ENCODE data around the gene PHTF2.

PHTF2 gene

GRCh38 chr7:77931841-77932240, 133.3 kb downstream of the PHTF2 start:
- CTCF ChIA-PET = no interaction called here
- DNase-seq = no peak
- Mint-ChIP-seq H3K4me3 (no peak overlapping the region), H3K27me3 (no peaks in the 10 kb centered on the region), H3K9me3 (no peaks in the 10 kb centered on the region), H3K36me3 (peaks cover 26% of the 10 kb centered on the region), H3K4me1 (peaks cover 10% of the 10 kb centered on the region), H3K27ac (no peak overlapping the region)

GRCh38 chr7:77933394-77933793, 134.8 kb downstream of the PHTF2 start:
- Mint-ChIP-seq H3K9me3 (no peaks in the 10 kb centered on the region), H3K4me1 (peaks cover 10% of the 10 kb centered on the region), H3K27ac (peak overlapping the region; percentile 15), H3K27me3 (no peaks in the 10 kb centered on the region), H3K36me3 (peaks cover 21% of the 10 kb centered on the region), H3K4me3 (no peak overlapping the region)
- no peak for DNase-seq
- CTCF ChIA-PET = interaction anchor here (0.8 to 1.2 kb wide), 2 partner anchors 173 to 235 kb away, joined by 3 read pairs; no protein-coding TSS in a partner anchor

DNA sequence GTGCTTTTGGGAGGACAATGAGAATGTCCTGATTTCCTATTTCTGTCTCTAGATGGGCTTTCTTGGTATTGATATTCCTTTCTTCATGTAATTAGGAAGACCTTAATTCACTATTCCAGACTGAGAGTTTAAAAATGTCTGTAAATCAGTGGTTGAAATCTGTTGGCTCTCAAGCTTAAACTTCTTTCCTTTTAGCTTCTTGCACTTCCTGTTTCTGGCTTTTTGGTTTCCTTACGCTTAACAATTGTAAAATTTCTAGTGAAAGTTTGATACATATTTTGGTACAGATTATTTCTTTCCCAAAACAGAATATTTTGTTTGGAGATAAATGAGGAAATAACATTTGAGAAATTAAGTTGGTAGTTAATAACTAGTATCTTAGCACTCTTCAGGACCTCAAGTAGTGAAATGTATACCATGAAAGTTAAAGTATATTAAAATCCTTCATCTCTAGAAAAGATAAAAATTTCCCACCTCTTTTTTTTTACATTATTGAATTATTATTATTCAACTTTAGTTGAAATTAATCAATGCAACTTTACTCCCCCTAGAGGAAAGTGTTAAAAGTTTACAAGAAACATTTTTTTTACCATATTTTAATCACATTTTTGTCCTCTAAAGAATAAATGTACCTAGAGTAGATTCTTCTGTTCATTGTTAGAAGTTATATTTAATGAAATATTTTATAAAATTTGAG, 137.2 kb downstream of the PHTF2 start:
- peak overlapping the region; percentile 46 for H3K27ac Mint-ChIP-seq
- peaks cover 11% of the 10 kb centered on the region for H3K36me3 Mint-ChIP-seq
- no peaks in the 10 kb centered on the region for H3K27me3 Mint-ChIP-seq
- peaks cover 10% of the 10 kb centered on the region for H3K4me1 Mint-ChIP-seq
- H3K4me3 Mint-ChIP-seq = no peak overlapping the region
- CTCF ChIA-PET = interaction anchor here (0.7 to 1.9 kb wide), 6 partner anchors 69 to 518 kb away, joined by 3 to 6 read pairs (median 5); no protein-coding TSS in a partner anchor
- DNase-seq = no peak
- no peaks in the 10 kb centered on the region for H3K9me3 Mint-ChIP-seq

DNA sequence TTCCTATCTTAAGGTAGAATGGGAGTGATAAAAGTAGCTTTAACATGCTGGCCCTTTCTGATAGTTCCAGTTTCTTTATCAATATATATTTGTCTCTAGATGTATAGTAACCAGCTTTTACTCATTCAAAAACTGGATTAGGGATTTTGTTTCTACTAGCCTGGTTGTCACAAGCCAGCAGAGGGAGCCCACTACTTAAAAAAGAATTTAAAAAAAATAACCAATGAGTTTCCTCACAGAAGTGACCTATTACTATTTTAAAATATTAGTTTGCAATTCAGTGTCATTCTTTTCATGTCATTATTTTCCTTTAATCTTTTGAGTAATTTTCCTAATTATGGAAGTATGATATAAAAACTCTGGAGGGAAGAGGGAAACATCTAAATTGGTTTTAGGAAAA, 142.1 kb downstream of the PHTF2 start:
- Mint-ChIP-seq H3K27me3 (no peaks in the 10 kb centered on the region), H3K36me3 (peaks cover 28% of the 10 kb centered on the region), H3K4me1 (peaks cover 16% of the 10 kb centered on the region), H3K4me3 (no peak overlapping the region), H3K9me3 (no peaks in the 10 kb centered on the region), H3K27ac (no peak overlapping the region)
- no peak for DNase-seq
- CTCF ChIA-PET = interaction anchor here (0.6 kb wide), 1 partner anchor 1201 kb away, joined by 3 read pairs; no protein-coding TSS in a partner anchor

DNA sequence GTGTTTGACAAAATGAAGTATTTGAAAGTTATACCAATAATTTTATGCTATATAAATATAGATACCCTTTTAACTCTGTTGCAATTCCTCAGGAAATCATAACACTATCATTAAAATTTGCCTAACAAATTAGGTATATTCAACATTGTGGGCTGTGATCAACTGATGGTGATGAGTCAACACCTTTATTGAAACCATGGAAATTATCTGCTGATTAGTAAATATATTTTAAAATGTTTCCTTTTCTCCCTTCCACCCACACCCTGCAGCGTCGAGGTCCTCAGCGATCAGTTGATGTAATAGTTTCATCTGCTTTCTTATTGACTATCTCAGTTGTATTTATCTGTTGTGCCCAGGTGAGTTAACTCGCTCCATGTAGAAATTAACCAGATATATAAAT, 143.9 kb downstream of the PHTF2 start:
- H3K4me1 Mint-ChIP-seq = peaks cover 11% of the 10 kb centered on the region
- no peak overlapping the region for H3K4me3 Mint-ChIP-seq
- peaks cover 28% of the 10 kb centered on the region for H3K36me3 Mint-ChIP-seq
- no peak overlapping the region for H3K27ac Mint-ChIP-seq
- H3K9me3 Mint-ChIP-seq = no peaks in the 10 kb centered on the region
- no peaks in the 10 kb centered on the region for H3K27me3 Mint-ChIP-seq
- DNase-seq = no peak
- CTCF ChIA-PET = no interaction called here

GRCh38 chr7:77944183-77945182, 145.9 kb downstream of the PHTF2 start:
- no peak overlapping the region for H3K4me3 Mint-ChIP-seq
- CTCF ChIA-PET = interaction anchor here (0.8 to 1.1 kb wide), 2 partner anchors 97 to 286 kb away, joined by 3 to 4 read pairs; no protein-coding TSS in a partner anchor
- DNase-seq = no peak
- peaks cover 11% of the 10 kb centered on the region for H3K4me1 Mint-ChIP-seq
- H3K27ac Mint-ChIP-seq = no peak overlapping the region
- peaks cover 28% of the 10 kb centered on the region for H3K36me3 Mint-ChIP-seq
- H3K9me3 Mint-ChIP-seq = no peaks in the 10 kb centered on the region
- H3K27me3 Mint-ChIP-seq = no peaks in the 10 kb centered on the region

GRCh38 chr7:77950548-77950947, 152.0 kb downstream of the PHTF2 start:
- H3K4me1 Mint-ChIP-seq = peaks cover 2% of the 10 kb centered on the region
- CTCF ChIA-PET = no interaction called here
- peaks cover 4% of the 10 kb centered on the region for H3K36me3 Mint-ChIP-seq
- no peaks in the 10 kb centered on the region for H3K27me3 Mint-ChIP-seq
- no peaks in the 10 kb centered on the region for H3K9me3 Mint-ChIP-seq
- H3K4me3 Mint-ChIP-seq = no peak overlapping the region
- H3K27ac Mint-ChIP-seq = no peak overlapping the region
- no peak for DNase-seq

GRCh38 chr7:77954773-77955555, 156.4 kb downstream of the PHTF2 start:
- Mint-ChIP-seq H3K27ac (no peak overlapping the region), H3K9me3 (no peaks in the 10 kb centered on the region), H3K36me3 (peaks cover 18% of the 10 kb centered on the region), H3K27me3 (no peaks in the 10 kb centered on the region), H3K4me3 (no peak overlapping the region), H3K4me1 (peaks cover 2% of the 10 kb centered on the region)
- CTCF ChIA-PET = no interaction called here
- DNase-seq = no peak

DNA sequence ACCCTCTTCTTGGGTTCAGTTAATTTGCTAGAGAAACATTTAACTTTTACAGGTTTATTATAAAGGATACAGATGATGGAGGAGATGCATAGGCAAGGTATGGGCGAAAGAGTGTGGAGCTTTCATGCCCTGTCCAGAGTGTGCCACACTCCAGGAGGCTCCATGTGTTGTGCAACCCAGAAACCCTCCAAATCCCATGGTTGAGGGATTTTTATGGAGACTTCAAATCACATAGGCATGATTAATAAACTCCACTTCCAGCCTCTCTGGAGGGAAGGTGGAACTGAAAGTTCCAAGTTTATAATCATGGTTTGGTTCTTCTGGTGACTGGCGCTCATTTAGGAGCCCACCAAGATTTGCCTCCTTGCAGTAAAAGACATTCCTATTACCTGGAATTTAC, 159.9 kb downstream of the PHTF2 start:
- Mint-ChIP-seq H3K36me3 (peaks cover 16% of the 10 kb centered on the region), H3K27ac (no peak overlapping the region), H3K9me3 (no peaks in the 10 kb centered on the region), H3K4me3 (no peak overlapping the region), H3K27me3 (no peaks in the 10 kb centered on the region), H3K4me1 (no peaks in the 10 kb centered on the region)
- DNase-seq = no peak
- CTCF ChIA-PET = no interaction called here

GRCh38 chr7:77959080-77959479, 160.5 kb downstream of the PHTF2 start:
- no peak for DNase-seq
- peaks cover 16% of the 10 kb centered on the region for H3K36me3 Mint-ChIP-seq
- H3K4me3 Mint-ChIP-seq = no peak overlapping the region
- H3K9me3 Mint-ChIP-seq = no peaks in the 10 kb centered on the region
- CTCF ChIA-PET = no interaction called here
- H3K27me3 Mint-ChIP-seq = no peaks in the 10 kb centered on the region
- H3K27ac Mint-ChIP-seq = no peak overlapping the region
- no peaks in the 10 kb centered on the region for H3K4me1 Mint-ChIP-seq

DNA sequence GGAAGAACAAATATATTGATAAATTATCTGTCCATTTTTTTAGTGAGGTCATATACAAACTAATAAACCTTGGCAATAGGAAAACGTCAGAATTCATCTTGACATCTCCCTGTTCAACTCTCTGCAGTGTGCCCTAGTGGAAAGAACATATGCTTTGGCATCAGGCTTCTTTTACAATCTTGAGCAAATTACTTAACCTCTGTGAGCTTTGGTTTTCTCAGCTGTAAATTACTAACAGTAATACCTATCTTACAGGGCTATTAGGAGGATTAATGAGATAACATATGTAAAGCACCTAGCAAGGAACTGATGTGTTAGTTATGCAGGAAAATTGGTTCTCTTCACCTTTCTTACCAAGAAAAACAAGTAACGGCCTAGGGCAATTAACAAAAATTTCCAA, 161.8 kb downstream of the PHTF2 start:
- CTCF ChIA-PET = no interaction called here
- no peaks in the 10 kb centered on the region for H3K27me3 Mint-ChIP-seq

DNA sequence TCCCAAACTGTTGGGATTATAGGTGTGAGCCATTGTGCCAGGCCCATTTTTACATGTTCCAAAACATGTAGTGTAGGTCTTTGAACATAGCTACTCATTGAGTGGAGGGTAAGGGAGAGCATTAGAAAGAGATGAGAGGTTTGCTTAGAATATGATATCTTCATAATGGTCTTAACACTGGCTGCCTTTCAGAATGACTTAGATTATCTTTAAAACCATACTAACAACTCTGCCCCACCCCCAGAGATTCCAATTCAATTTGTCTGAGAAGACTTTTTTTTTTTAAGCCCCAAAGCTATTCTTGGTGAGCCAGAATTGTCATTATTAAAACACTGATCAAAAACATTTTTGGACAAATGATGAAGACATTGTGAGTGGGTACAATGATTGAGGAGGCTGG, 168.9 kb downstream of the PHTF2 start:
- H3K27ac Mint-ChIP-seq = no peak overlapping the region
- H3K4me3 Mint-ChIP-seq = no peak overlapping the region
- H3K27me3 Mint-ChIP-seq = no peaks in the 10 kb centered on the region
- H3K4me1 Mint-ChIP-seq = no peaks in the 10 kb centered on the region
- CTCF ChIA-PET = no interaction called here
- no peaks in the 10 kb centered on the region for H3K9me3 Mint-ChIP-seq
- no peak for DNase-seq
- H3K36me3 Mint-ChIP-seq = peaks cover 1% of the 10 kb centered on the region

More for the DNA sequence above, 161.8 kb downstream of the PHTF2 start:
- Mint-ChIP-seq H3K4me1 (no peaks in the 10 kb centered on the region), H3K27ac (no peak overlapping the region), H3K9me3 (no peaks in the 10 kb centered on the region), H3K4me3 (no peak overlapping the region), H3K36me3 (peaks cover 16% of the 10 kb centered on the region)
- DNase-seq = no peak

- CTCF ChIA-PET = no interaction called here
- Mint-ChIP-seq H3K36me3 (no peaks in the 10 kb centered on the region), H3K9me3 (no peaks in the 10 kb centered on the region), H3K4me1 (no peaks in the 10 kb centered on the region), H3K27me3 (no peaks in the 10 kb centered on the region), H3K27ac (no peak overlapping the region), H3K4me3 (no peak overlapping the region)
- DNase-seq = no peak
Observed at GRCh38 chr7:77971726-77972125, 173.2 kb downstream of the PHTF2 start.
